Measurements from ENCODE around the gene DEPDC5. TPM values are rescaled to one million over a fixed set of nuclear protein-coding genes. Genes with fewer than 3 reads are reported as not detected.

The DEPDC5 gene
- total and polyA plus RNA-seq, 2 donors (not counting 1 experiment from before 2014, with no cell fraction given), result 35.5 to 124 TPM

- ChIA-PET POLR2A (no interaction called here), CTCF (no interaction called here)
- peaks cover 9% of the 10 kb centered on the region for H3K4me1 Mint-ChIP-seq
- no peak overlapping the region for H3K4me2 ChIP-seq (replicated peaks; ENCODE audit: low read depth, low read length, poor library complexity, severe bottlenecking)
- no peak overlapping the region for H3K4me3 Mint-ChIP-seq
- H3K4me3 ChIP-seq (ENCODE audit: control extremely low read depth in 1 of 5, extremely low read depth in 1 of 5, insufficient read depth in 1 of 5, low read depth in 2 of 5, low read length in 4 of 5), result no peak overlapping the region
- no peak overlapping the region for H3K27ac Mint-ChIP-seq
- no peak overlapping the region for H3K9ac ChIP-seq (ENCODE audit: low read length)
- no peaks in the 10 kb centered on the region for H3K27me3 Mint-ChIP-seq
- intact Hi-C loops (cut with micrococcal nuclease), result no loop called here
- no peak for TF ChIP-seq EZH2 (IDR thresholded peaks at IDR 0.05; ENCODE audit: borderline replicate concordance, insufficient read depth, low read depth, low read length, poor library complexity, severe bottlenecking)
- no peak for TF ChIP-seq CTCF (IDR thresholded peaks at IDR 0.05)
- H3K36me3 ChIP-seq (replicated peaks in 1 of 2; ENCODE audit: control extremely low read depth in 1 of 2, control insufficient read depth in 1 of 2, extremely low read depth in 1 of 2, insufficient read depth in 2 of 2, low read length in 1 of 2), result peaks cover 0 to 29% of the 10 kb centered on the region in 2 experiments
- DNase-seq (no peak), ATAC-seq (ENCODE audit: low read depth) (no peak)
- peaks cover 74% of the 10 kb centered on the region for H4K20me1 ChIP-seq (ENCODE audit: control insufficient read depth, insufficient read depth, low read length, poor library complexity, severe bottlenecking)
- peaks cover 88% of the 10 kb centered on the region for H3K79me2 ChIP-seq (ENCODE audit: control insufficient read depth, insufficient read depth, low read length)
- H3K27ac ChIP-seq (ENCODE audit: low read length in 2 of 2), result no peak overlapping the region
- no peaks in the 10 kb centered on the region for H3K4me1 ChIP-seq (ENCODE audit: control insufficient read depth in 2 of 2, insufficient read depth in 2 of 2, low read length in 2 of 2)
- no peaks in the 10 kb centered on the region for H3K9me3 ChIP-seq (ENCODE audit: control extremely low read depth in 1 of 3, control insufficient read depth in 2 of 3, insufficient read depth in 1 of 3, low read length in 2 of 3)
- no peaks in the 10 kb centered on the region for H3K9me3 Mint-ChIP-seq (ENCODE audit: insufficient read depth)
- no peaks in the 10 kb centered on the region for H3K27me3 ChIP-seq (replicated peaks in 1 of 4; ENCODE audit: control extremely low read depth in 1 of 4, control insufficient read depth in 3 of 4, insufficient read depth in 4 of 4, low read length in 3 of 4)
- no peak overlapping the region for H2AFZ ChIP-seq (ENCODE audit: insufficient read depth, low read depth, low read length, poor library complexity, severe bottlenecking)
- WGBS (ENCODE audit: insufficient coverage), result 79% methylated on average over 4 of the region's 7 CpGs
These were observed 20.2 kb upstream of the DEPDC5 start for GRCh38 chr22:31733580-31734079.

- H3K4me1 ChIP-seq (ENCODE audit: control insufficient read depth in 2 of 2, insufficient read depth in 2 of 2, low read length in 2 of 2), result no peaks in the 10 kb centered on the region
- no peak for DNase-seq
- Mint-ChIP-seq H3K4me1 (peaks cover 9% of the 10 kb centered on the region), H3K4me3 (no peak overlapping the region), H3K27me3 (no peaks in the 10 kb centered on the region), H3K9me3 (ENCODE audit: insufficient read depth) (no peaks in the 10 kb centered on the region), H3K27ac (no peak overlapping the region)
- H3K9me3 ChIP-seq (ENCODE audit: control extremely low read depth in 1 of 3, control insufficient read depth in 2 of 3, insufficient read depth in 1 of 3, low read length in 2 of 3), result no peaks in the 10 kb centered on the region
- H3K4me2 ChIP-seq (replicated peaks; ENCODE audit: low read depth, low read length, poor library complexity, severe bottlenecking), result no peak overlapping the region
- no peak overlapping the region for H3K4me3 ChIP-seq (ENCODE audit: control extremely low read depth in 1 of 5, extremely low read depth in 1 of 5, insufficient read depth in 1 of 5, low read depth in 2 of 5, low read length in 4 of 5)
- ChIA-PET POLR2A (no interaction called here), CTCF (no interaction called here)
- peaks cover 0 to 36% of the 10 kb centered on the region in 2 experiments for H3K36me3 ChIP-seq (replicated peaks in 1 of 2; ENCODE audit: control extremely low read depth in 1 of 2, control insufficient read depth in 1 of 2, extremely low read depth in 1 of 2, insufficient read depth in 2 of 2, low read length in 1 of 2)
- no peak overlapping the region for H3K27ac ChIP-seq (ENCODE audit: low read length in 2 of 2)
- H3K79me2 ChIP-seq (ENCODE audit: control insufficient read depth, insufficient read depth, low read length), result peaks cover 90% of the 10 kb centered on the region
- TF ChIP-seq CTCF (IDR thresholded peaks at IDR 0.05), result no peak
- TF ChIP-seq EZH2 (IDR thresholded peaks at IDR 0.05; ENCODE audit: borderline replicate concordance, insufficient read depth, low read depth, low read length, poor library complexity, severe bottlenecking), result no peak
- ATAC-seq (ENCODE audit: low read depth), result no peak
- H3K27me3 ChIP-seq (replicated peaks in 1 of 4; ENCODE audit: control extremely low read depth in 1 of 4, control insufficient read depth in 3 of 4, insufficient read depth in 4 of 4, low read length in 3 of 4), result no peaks in the 10 kb centered on the region
- intact Hi-C loops (cut with micrococcal nuclease), result no loop called here
- peaks cover 74% of the 10 kb centered on the region for H4K20me1 ChIP-seq (ENCODE audit: control insufficient read depth, insufficient read depth, low read length, poor library complexity, severe bottlenecking)
- no peak overlapping the region for H2AFZ ChIP-seq (ENCODE audit: insufficient read depth, low read depth, low read length, poor library complexity, severe bottlenecking)
- H3K9ac ChIP-seq (ENCODE audit: low read length), result no peak overlapping the region
- no CpG with 5 or more reads among the region's 1 CpG for WGBS (ENCODE audit: insufficient coverage)
These were observed 19.3 kb upstream of the DEPDC5 start for GRCh38 chr22:31734512-31734911.

Data from B cell (primary cell).